CD14-positive monocyte (primary cell): ENCODE results near the gene TCF4. TPM values are rescaled to one million over a fixed set of nuclear protein-coding genes. Genes with fewer than 3 reads are reported as not detected.

ENCODE experiments used
- DNase-seq, 3 donors: peaks; one replicate each; pipeline ENCODE4 v3.0.0-alpha.2; 2011 to 2022
- H2AFZ ChIP-seq: 2 replicates; pipeline ENCODE4 v1.6.0; 2012; ENCODE audit warnings: mild to moderate bottlenecking, low read depth, low read length, inconsistent platforms; ENCODE audit not compliant: insufficient read depth, poor library complexity, severe bottlenecking
- H3K27ac ChIP-seq, 2 donors: 1 replicate in 1 of 2; 2 replicates in 1 of 2; pipeline ENCODE4 v1.5.1; 2012 to 2013; ENCODE audit warnings: low read length in 2 of 2, control low read depth in 1 of 2, inconsistent platforms in 1 of 2, low read depth in 1 of 2, mild to moderate bottlenecking in 1 of 2
- H3K27me3 ChIP-seq, 2 donors: one replicate each; pipeline versions ENCODE4 v1.6.0 to v1.6.1; 2011 to 2013; ENCODE audit warnings: low read length in 2 of 2; ENCODE audit not compliant: control insufficient read depth in 2 of 2, insufficient read depth in 2 of 2
- H3K36me3 ChIP-seq, 2 donors: replicated peaks in 1 of 2; 1 replicate in 1 of 2; 2 replicates in 1 of 2; pipeline versions ENCODE4 v1.5.1 to v1.6.1; 2012 to 2013; ENCODE audit warnings: low read length in 2 of 2, control low read depth in 1 of 2, inconsistent platforms in 1 of 2, mild to moderate bottlenecking in 1 of 2; ENCODE audit not compliant: insufficient read depth in 2 of 2, control insufficient read depth in 1 of 2
- H3K4me1 ChIP-seq, 2 donors: 1 replicate in 1 of 2; 2 replicates in 1 of 2; pipeline versions ENCODE4 v1.5.1 to v1.6.1; 2012 to 2013; ENCODE audit warnings: low read length in 2 of 2, control low read depth in 1 of 2, inconsistent platforms in 1 of 2, mild to moderate bottlenecking in 1 of 2, moderate library complexity in 1 of 2; ENCODE audit not compliant: insufficient read depth in 2 of 2, control insufficient read depth in 1 of 2
- H3K4me2 ChIP-seq: replicated peaks from 2 replicates; pipeline ENCODE3; 2012; ENCODE audit warnings: low read length, moderate library complexity, mild to moderate bottlenecking; ENCODE audit not compliant: poor library complexity, severe bottlenecking; ENCODE audit errors: extremely low read depth
- H3K4me3 ChIP-seq, 3 experiments: fragments of 200-600 bp in 1 of 3; sonication (generic) in 1 of 3; replicated peaks in 1 of 3; 1 replicate in 2 of 3; 2 replicates in 1 of 3; pipeline ENCODE4 v1.5.1; 2011 to 2013; ENCODE audit warnings: low read length in 3 of 3, mild to moderate bottlenecking in 3 of 3, control low read depth in 2 of 3, low read depth in 2 of 3, inconsistent platforms in 1 of 3, moderate library complexity in 1 of 3
- H3K79me2 ChIP-seq: 2 replicates; pipeline ENCODE4 v1.6.0; 2012; ENCODE audit warnings: mild to moderate bottlenecking, control low read depth, inconsistent platforms, low read length, moderate library complexity; ENCODE audit not compliant: insufficient read depth
- H3K9ac ChIP-seq: 2 replicates; pipeline ENCODE4 v1.6.0; 2017; ENCODE audit warnings: low read length, mild to moderate bottlenecking; ENCODE audit not compliant: insufficient read depth, poor library complexity, severe bottlenecking
- H3K9me3 ChIP-seq, 2 donors: replicated peaks in 1 of 2; 1 replicate in 1 of 2; 2 replicates in 1 of 2; pipeline versions ENCODE4 v1.5.1 to v1.6.1; 2012 to 2013; ENCODE audit warnings: low read length in 2 of 2, control low read depth in 1 of 2; ENCODE audit not compliant: control insufficient read depth in 1 of 2, insufficient read depth in 1 of 2
- H4K20me1 ChIP-seq: 2 replicates; pipeline ENCODE4 v1.6.0; 2012; ENCODE audit warnings: mild to moderate bottlenecking, low read length, control low read depth, moderate library complexity; ENCODE audit not compliant: insufficient read depth
- H3K27ac Mint-ChIP-seq, 7 donors: one replicate each; pipeline ENCODE4 v1.8.0; 2020; ENCODE audit warnings: mild to moderate bottlenecking in 7 of 7, mixed read lengths in 7 of 7, moderate library complexity in 6 of 7, inconsistent platforms in 2 of 7
- H3K27me3 Mint-ChIP-seq, 3 donors: one replicate each; pipeline ENCODE4 v1.8.0; 2021 to 2022; ENCODE audit warnings: low read depth in 3 of 3, mild to moderate bottlenecking in 3 of 3, mixed read lengths in 3 of 3, moderate library complexity in 3 of 3, inconsistent platforms in 1 of 3
- H3K36me3 Mint-ChIP-seq, 2 donors: one replicate each; pipeline ENCODE4 v1.8.0; 2020; ENCODE audit warnings: mixed read lengths in 2 of 2, inconsistent platforms in 1 of 2, mild to moderate bottlenecking in 1 of 2
- H3K4me1 Mint-ChIP-seq: one replicate; pipeline ENCODE4 v1.8.0; 2020; ENCODE audit warnings: mild to moderate bottlenecking, mixed read lengths
- H3K4me3 Mint-ChIP-seq, 2 donors: one replicate each; pipeline ENCODE4 v1.8.0; 2020; ENCODE audit warnings: mild to moderate bottlenecking in 2 of 2, mixed read lengths in 2 of 2, moderate library complexity in 1 of 2
- H3K9me3 Mint-ChIP-seq, 7 donors: one replicate each; pipeline ENCODE4 v1.8.0; 2020 to 2022; ENCODE audit warnings: mixed read lengths in 7 of 7, mild to moderate bottlenecking in 6 of 7, moderate library complexity in 6 of 7, inconsistent platforms in 2 of 7
- WGBS: methylation state at CpG from one replicate; pipeline ENCODE4 v1.1.5; 2013; ENCODE audit warnings: missing lambda C conversion rate; ENCODE audit not compliant: insufficient coverage; 5-methylcytosine and 5-hydroxymethylcytosine counted together
- intact Hi-C, 2 donors: fragments of 100-400 bp; cut with micrococcal nuclease; formaldehyde crosslinking; loops; one replicate each; pipeline versions ENCODE4 v1.15.0 to v1.15.1; 2023
- polyA plus RNA-seq, 3 donors: library from polyadenylated mRNA; depleted of rRNA in 1 of 3; unstranded in 2 of 3; stranded (reverse) in 1 of 3; fragments of 300-500 nt in 2 of 3; fragments of >200 nt in 1 of 3; fragmentation: Illumina TruSeq in 2 of 3; gene quantifications; 1 replicate in 2 of 3; 2 replicates in 1 of 3; pipeline ENCODE4 v1.2.3, GENCODE V29; 2012 to 2021
- TF ChIP-seq, protein P1 (sequence below): fragments of 200-600 bp; IDR thresholded peaks from one replicate; pipeline ENCODE4 v1.8.0; 2022; ENCODE audit warnings: antibody characterized with exemption, mild to moderate bottlenecking

TCF4 gene
- polyA plus RNA-seq, 3 donors, result 5.9 to 12.9 (median 10.7) TPM

DNA sequence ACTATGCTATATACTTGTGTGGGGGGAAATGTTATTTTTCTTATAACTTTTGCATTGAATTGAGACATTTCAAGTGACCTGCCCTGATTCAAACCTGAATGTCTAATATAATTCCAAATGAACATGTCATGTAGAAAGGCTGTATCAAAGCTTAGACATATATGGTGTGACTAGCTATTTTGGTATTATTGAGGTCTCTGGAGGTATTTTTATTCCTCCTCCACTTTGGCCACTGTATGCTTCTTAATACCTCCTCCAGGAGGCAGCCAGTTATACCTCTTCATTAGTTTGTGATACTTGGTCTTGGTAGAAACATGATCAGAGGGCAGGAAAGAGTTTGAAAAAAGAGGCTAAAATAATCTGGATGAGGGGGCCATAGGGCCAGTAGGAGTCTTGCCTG lies 217.1 kb downstream of the TCF4 start:
- H3K27me3 Mint-ChIP-seq, result no peaks in the 10 kb centered on the region
- TF ChIP-seq, protein P1, sequence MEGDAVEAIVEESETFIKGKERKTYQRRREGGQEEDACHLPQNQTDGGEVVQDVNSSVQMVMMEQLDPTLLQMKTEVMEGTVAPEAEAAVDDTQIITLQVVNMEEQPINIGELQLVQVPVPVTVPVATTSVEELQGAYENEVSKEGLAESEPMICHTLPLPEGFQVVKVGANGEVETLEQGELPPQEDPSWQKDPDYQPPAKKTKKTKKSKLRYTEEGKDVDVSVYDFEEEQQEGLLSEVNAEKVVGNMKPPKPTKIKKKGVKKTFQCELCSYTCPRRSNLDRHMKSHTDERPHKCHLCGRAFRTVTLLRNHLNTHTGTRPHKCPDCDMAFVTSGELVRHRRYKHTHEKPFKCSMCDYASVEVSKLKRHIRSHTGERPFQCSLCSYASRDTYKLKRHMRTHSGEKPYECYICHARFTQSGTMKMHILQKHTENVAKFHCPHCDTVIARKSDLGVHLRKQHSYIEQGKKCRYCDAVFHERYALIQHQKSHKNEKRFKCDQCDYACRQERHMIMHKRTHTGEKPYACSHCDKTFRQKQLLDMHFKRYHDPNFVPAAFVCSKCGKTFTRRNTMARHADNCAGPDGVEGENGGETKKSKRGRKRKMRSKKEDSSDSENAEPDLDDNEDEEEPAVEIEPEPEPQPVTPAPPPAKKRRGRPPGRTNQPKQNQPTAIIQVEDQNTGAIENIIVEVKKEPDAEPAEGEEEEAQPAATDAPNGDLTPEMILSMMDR, result no peak
- H3K36me3 Mint-ChIP-seq, result peaks cover 0 to 3% of the 10 kb centered on the region in 2 donors
- no peak overlapping the region for H2AFZ ChIP-seq
- H3K4me3 Mint-ChIP-seq, result no peak overlapping the region
- no peaks in the 10 kb centered on the region for H3K27me3 ChIP-seq
- no peaks in the 10 kb centered on the region for H4K20me1 ChIP-seq
- peaks cover under 1% of the 10 kb centered on the region for H3K4me1 Mint-ChIP-seq
- peaks cover 0 to 8% of the 10 kb centered on the region in 2 donors for H3K9me3 ChIP-seq
- intact Hi-C loops, result no loop called here
- H3K4me2 ChIP-seq, result no peak overlapping the region
- H3K79me2 ChIP-seq, result no peaks in the 10 kb centered on the region
- no peaks in the 10 kb centered on the region for H3K36me3 ChIP-seq
- H3K27ac ChIP-seq, result no peak overlapping the region
- no peak overlapping the region for H3K27ac Mint-ChIP-seq
- DNase-seq, result no peak
- no peak overlapping the region for H3K4me3 ChIP-seq
- peaks cover 0 to 9% (median 6%) of the 10 kb centered on the region in 7 donors for H3K9me3 Mint-ChIP-seq
- H3K4me1 ChIP-seq, result no peaks in the 10 kb centered on the region
- H3K9ac ChIP-seq, result no peak overlapping the region

DNA sequence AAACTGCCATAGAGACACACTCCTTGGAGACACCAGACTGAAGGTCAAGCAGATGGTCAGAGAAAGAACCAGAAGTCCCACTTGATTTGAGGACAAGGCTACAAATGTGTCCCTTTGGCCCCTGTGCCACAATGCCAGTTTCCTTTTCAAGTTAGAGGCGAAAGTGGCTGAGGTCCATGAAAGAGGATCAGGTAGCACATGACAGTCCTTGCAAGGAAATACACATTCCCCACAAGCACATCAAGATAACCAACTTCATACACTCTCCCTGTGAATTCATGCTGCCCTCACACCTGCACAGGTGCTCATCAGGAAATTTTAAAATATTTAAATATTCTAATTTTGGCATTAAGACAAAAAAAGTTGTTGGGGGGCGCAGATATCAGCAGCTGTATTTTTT lies 218.6 kb downstream of the TCF4 start:
- TF ChIP-seq, protein P1, result no peak
- peaks cover 0 to 8% (median 2%) of the 10 kb centered on the region in 7 donors for H3K9me3 Mint-ChIP-seq
- H4K20me1 ChIP-seq, result no peaks in the 10 kb centered on the region

More for the DNA sequence above, 218.6 kb downstream of the TCF4 start:
- H2AFZ ChIP-seq, result no peak overlapping the region
- intact Hi-C loops, result no loop called here
- Mint-ChIP-seq H3K4me1 (no peaks in the 10 kb centered on the region), H3K27ac (no peak overlapping the region), H3K4me3 (no peak overlapping the region), H3K27me3 (peaks cover 0 to 2% (median 0%) of the 10 kb centered on the region in 3 donors), H3K36me3 (no peaks in the 10 kb centered on the region)
- DNase-seq, result no peak
- H3K4me3 ChIP-seq, result no peak overlapping the region
- H3K4me2 ChIP-seq, result no peak overlapping the region
- no peak overlapping the region for H3K9ac ChIP-seq
- no peaks in the 10 kb centered on the region for H3K36me3 ChIP-seq
- peaks cover 0 to 4% of the 10 kb centered on the region in 2 donors for H3K9me3 ChIP-seq
- no peaks in the 10 kb centered on the region for H3K27me3 ChIP-seq
- no peak overlapping the region for H3K27ac ChIP-seq
- no peaks in the 10 kb centered on the region for H3K4me1 ChIP-seq
- WGBS, result 100% methylated on average over 1 of the region's 2 CpGs
- no peaks in the 10 kb centered on the region for H3K79me2 ChIP-seq
